Naive thymus-derived CD8-positive, alpha-beta T cell (primary cell): ENCODE data around the gene MRPL33. TPM values are rescaled to one million over a fixed set of nuclear protein-coding genes. Genes with fewer than 3 reads are reported as not detected.
A peak's percentile ranks its signal among the peaks of the same experiment; 100 is the strongest.

ENCODE experiments used
- ATAC-seq, 2 donors: fragments of 150-1000 bp; cut with Tn5 transposase in 1 of 2; sonication (Bioruptor Pico), chemical (Tn5 transposase) in 1 of 2; 1 replicate in 1 of 2; 2 replicates in 1 of 2; pipeline ENCODE4 v1.10.0; 2021; ENCODE audit warnings: mild to moderate bottlenecking in 2 of 2, moderate library complexity in 2 of 2
- POLR2A ChIA-PET: fragments of 350-600 bp; sonication (Branson Sonifier 250); formaldehyde crosslinking; loops from one replicate; lab custom pipeline; 2021; ENCODE audit warnings: antibody characterized with exemption; lab: Charles Lee
- DNase-seq, 10 donors: peaks; one replicate each; pipeline versions ENCODE4 v3.0.0 to v3.0.0-alpha.2; 2020 to 2022
- H3K27ac Mint-ChIP-seq, 10 donors: one replicate each; pipeline ENCODE4 v1.8.0; 2020 to 2022; ENCODE audit warnings: mild to moderate bottlenecking in 10 of 10, mixed read lengths in 10 of 10, moderate library complexity in 4 of 10, inconsistent platforms in 1 of 10
- H3K27me3 Mint-ChIP-seq, 5 donors: one replicate each; pipeline ENCODE4 v1.8.0; 2021 to 2022; ENCODE audit warnings: mixed read lengths in 5 of 5
- H3K36me3 Mint-ChIP-seq, 3 donors: one replicate each; pipeline ENCODE4 v1.8.0; 2020 to 2022; ENCODE audit warnings: mixed read lengths in 3 of 3, mild to moderate bottlenecking in 2 of 3, inconsistent platforms in 1 of 3
- H3K4me1 Mint-ChIP-seq, 4 donors: one replicate each; pipeline ENCODE4 v1.8.0; 2021 to 2022; ENCODE audit warnings: mixed read lengths in 4 of 4
- H3K4me3 Mint-ChIP-seq, 10 donors: one replicate each; pipeline ENCODE4 v1.8.0; 2020 to 2022; ENCODE audit warnings: mild to moderate bottlenecking in 10 of 10, mixed read lengths in 10 of 10, moderate library complexity in 6 of 10, inconsistent platforms in 1 of 10
- H3K9me3 Mint-ChIP-seq, 9 donors: one replicate each; pipeline ENCODE4 v1.8.0; 2020 to 2022; ENCODE audit warnings: mixed read lengths in 9 of 9, mild to moderate bottlenecking in 3 of 9, inconsistent platforms in 1 of 9, moderate library complexity in 1 of 9
- polyA plus RNA-seq, 3 donors: library from polyadenylated mRNA; unstranded; fragments of 300-500 nt; fragmentation: Illumina TruSeq; gene quantifications; one replicate each; pipeline ENCODE4 v1.2.3, GENCODE V29; 2021
- total RNA-seq, 8 experiments: library from RNA in 2 of 8; stranded (reverse) in 2 of 8; gene quantifications; one replicate each; pipeline ENCODE4 v1.2.3 and lab custom pipeline; 2021 to 2026

Gene MRPL33
- total RNA-seq (10 to 100 TPM; 34.4 to 41.2 TPM), polyA plus RNA-seq (100 to 1,000 TPM; 196 to 245 (median 229) TPM), total RNA-seq (lab: John Stamatoyannopoulos, UW) (24.0 to 33.7 (median 27.8) reads per million in 6 experiments)

DNA sequence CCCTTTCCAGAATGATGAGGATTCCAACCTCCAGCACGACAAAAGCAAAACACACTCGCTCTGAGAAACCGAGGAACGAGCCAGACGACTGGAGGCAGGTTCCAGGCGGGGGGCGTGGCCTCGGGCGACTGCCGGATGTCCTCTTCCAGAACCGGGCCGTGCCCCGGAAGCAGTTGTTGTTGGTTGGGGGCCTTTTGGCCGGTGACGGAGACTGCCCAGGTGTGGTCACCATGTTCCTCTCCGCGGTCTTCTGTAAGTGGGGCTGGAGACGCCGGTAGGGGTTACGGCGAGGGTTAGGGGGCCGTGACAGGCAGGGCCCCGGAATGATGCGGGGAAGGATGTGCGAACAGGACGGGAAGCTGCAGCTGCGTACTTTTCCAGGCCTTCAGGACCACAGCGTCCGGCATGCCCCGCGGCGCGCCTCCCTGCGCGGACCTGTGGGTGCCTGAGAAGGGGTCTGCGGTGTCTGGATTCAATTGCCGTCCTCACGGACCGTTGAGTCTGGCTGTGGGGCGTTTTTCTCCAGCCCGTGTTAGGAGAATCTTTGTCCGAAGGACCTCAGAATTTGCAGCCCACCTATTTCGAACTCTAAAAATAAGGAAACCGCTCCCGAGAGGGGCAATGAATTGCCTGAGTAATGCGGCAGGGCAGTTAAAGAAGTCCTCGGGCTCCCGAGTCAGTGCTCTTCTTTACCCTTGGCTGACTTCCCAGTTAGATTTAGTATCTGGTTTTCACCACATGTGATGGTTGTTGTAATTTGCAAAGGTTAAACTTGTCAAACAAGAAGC, at the start of gene MRPL33:
MRPL33 (plus strand) TSS at position 172 of the 788 bp plus-strand sequence; CDS start at position 231, 59 bp downstream.
- peak; percentile 91 to 93 for ATAC-seq
- H3K4me1 Mint-ChIP-seq = peaks cover 26 to 54% (median 43%) of the 10 kb centered on the region in 4 donors
- H3K9me3 Mint-ChIP-seq = no peaks in the 10 kb centered on the region
- peak within 1 kb of the TSS; percentile 99 to 100 (median 100) for H3K27ac Mint-ChIP-seq
- peaks cover 0 to 3% (median 0%) of the 10 kb centered on the region in 5 donors for H3K27me3 Mint-ChIP-seq
- H3K36me3 Mint-ChIP-seq = peaks cover 0 to 30% (median 6%) of the 10 kb centered on the region in 3 donors
- H3K4me3 Mint-ChIP-seq = peak within 1 kb of the TSS; percentile 98 to 100 (median 99)
- DNase-seq = peak; percentile 83 to 95 (median 90)
- POLR2A ChIA-PET = interaction anchor here (0.6 to 1.7 kb wide), 3 partner anchors 108 to 652 kb away, joined by 3 to 6 read pairs (median 4); partner anchors contain the start of genes BABAM2, RBKS, SLC4A1AP and SUPT7L

GRCh38 chr2:27721884-27722485, 49.5 kb upstream of the MRPL33 start:
- no peak overlapping the region for H3K27ac Mint-ChIP-seq
- DNase-seq = no peak
- H3K9me3 Mint-ChIP-seq = no peaks in the 10 kb centered on the region
- H3K4me1 Mint-ChIP-seq = peaks cover 4 to 11% (median 7%) of the 10 kb centered on the region in 4 donors
- H3K27me3 Mint-ChIP-seq = peaks cover 12 to 22% (median 14%) of the 10 kb centered on the region in 5 donors
- POLR2A ChIA-PET = interaction anchor here (0.5 kb wide), 1 partner anchor 754 kb away, joined by 3 read pairs; no protein-coding TSS in a partner anchor
- no peak for ATAC-seq
- H3K4me3 Mint-ChIP-seq = no peak overlapping the region
- H3K36me3 Mint-ChIP-seq = no peaks in the 10 kb centered on the region

DNA sequence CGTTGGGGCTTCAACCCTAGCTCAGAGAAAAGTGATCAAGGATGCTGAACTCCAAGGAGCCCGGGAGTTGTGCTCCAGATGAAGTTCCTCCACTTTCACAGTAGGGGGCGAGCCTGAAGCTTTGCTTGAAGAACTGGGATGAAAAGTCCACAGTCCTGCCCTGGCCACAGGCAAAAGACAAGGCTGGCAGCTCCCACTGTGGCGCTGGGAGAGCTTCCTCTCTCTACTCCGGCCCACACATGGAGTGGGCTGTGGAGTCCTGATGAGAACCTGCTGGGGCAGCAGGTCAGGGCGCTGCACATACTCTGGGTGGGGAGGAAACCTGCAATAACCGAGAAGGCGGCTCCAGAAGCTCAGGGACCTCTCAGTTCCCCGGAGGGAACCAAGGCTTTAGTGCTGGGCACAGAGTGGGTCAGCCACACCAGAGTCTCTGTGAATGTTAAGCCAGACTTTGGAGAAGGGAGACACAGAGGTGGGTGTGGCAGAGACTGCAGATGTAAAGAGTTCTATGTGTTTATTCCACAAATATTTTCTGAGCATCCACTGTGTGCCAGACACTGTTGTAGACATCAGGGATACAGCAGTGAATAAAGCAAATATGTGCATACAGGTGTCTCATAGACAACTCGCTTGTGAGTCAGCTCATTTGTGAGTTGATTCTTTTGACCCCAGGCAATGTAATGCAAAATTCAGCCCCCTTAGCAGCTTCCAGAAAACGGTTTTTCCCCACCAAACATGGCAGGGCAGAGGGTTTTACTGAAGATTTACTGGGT, 48.0 kb upstream of the MRPL33 start:
- Mint-ChIP-seq H3K4me3 (no peak overlapping the region), H3K27me3 (peaks cover 8 to 20% (median 12%) of the 10 kb centered on the region in 5 donors), H3K9me3 (no peaks in the 10 kb centered on the region), H3K27ac (no peak overlapping the region), H3K4me1 (peaks cover 2 to 10% (median 6%) of the 10 kb centered on the region in 4 donors), H3K36me3 (no peaks in the 10 kb centered on the region)
- ATAC-seq (peak; percentile 33 to 44), DNase-seq (peak in 2 of 10 donors; percentile 26 to 29)
- POLR2A ChIA-PET = no interaction called here

GRCh38 chr2:27724191-27724590, 47.3 kb upstream of the MRPL33 start:
- H3K27ac Mint-ChIP-seq = no peak overlapping the region
- DNase-seq (no peak), ATAC-seq (no peak)
- no peaks in the 10 kb centered on the region for H3K36me3 Mint-ChIP-seq
- H3K4me1 Mint-ChIP-seq = peaks cover 8 to 11% (median 9%) of the 10 kb centered on the region in 4 donors
- POLR2A ChIA-PET = no interaction called here
- H3K9me3 Mint-ChIP-seq = no peaks in the 10 kb centered on the region
- peaks cover 8 to 20% (median 12%) of the 10 kb centered on the region in 5 donors for H3K27me3 Mint-ChIP-seq
- no peak overlapping the region for H3K4me3 Mint-ChIP-seq

DNA sequence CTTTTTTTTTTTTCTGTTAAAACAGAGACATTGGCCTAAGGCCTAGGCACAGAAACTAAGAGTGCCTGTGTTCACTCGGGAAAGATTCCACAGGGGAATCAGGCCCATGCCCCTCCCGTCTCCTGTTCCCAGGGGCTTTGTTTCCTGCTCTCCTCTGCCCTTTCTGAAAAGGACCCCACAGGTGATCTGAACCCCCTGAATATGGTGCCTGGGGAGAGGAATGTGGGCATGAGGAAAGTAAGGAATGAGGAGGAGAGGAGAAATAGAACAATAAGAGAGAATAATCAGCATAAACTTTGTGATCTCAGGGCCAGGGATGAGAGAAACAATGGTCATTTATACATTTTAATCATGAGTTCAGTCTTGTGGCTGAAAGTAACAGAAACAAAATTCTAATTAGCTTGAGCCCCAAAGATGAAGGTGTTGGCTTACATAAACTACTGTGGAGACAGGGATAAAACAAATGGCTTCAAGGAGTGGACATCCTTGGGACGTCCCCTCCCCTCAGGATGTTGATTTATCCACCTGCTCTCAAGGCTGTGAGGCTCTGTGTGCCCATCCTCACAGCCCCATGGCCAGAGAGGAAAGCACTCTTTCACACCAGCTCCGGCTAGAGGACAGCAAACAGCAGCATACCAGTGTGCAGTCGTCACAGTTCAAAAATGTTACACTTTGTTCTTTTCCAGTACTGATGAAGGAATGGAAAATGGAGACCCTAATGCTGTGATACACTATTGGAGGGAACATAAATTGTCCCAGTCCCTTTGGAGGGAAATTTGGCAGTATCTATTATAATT, 46.4 kb upstream of the MRPL33 start:
- no peaks in the 10 kb centered on the region for H3K36me3 Mint-ChIP-seq

DNA sequence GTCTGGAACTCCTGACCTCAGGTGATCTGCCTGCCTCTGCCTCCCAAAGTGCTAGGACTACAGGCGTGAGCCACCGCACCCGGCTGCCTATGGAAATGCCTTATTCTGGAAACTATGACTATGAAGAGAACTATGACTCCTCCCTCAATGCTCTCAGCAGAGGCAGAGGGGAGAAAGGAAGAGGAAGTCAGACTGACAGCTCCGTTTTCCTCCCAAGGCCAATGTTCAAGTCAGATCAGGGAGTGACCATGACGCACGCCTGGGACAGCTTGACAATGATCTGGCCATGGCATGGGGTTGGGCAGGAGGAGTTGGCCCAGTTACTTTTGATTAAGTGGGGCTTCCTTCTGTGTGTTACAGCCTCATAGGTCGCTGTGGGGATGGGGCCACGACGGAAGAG, 44.3 kb upstream of the MRPL33 start:
- POLR2A ChIA-PET = no interaction called here
- H3K9me3 Mint-ChIP-seq = no peaks in the 10 kb centered on the region
- no peak overlapping the region for H3K4me3 Mint-ChIP-seq
- H3K27ac Mint-ChIP-seq = peak overlapping the region in 1 of 10 donors; percentile 78
- DNase-seq (no peak), ATAC-seq (no peak)
- no peaks in the 10 kb centered on the region for H3K36me3 Mint-ChIP-seq
- H3K4me1 Mint-ChIP-seq = peaks cover 5 to 10% (median 7%) of the 10 kb centered on the region in 4 donors
- no peaks in the 10 kb centered on the region for H3K27me3 Mint-ChIP-seq

More for the DNA sequence above, 46.4 kb upstream of the MRPL33 start:
- POLR2A ChIA-PET = no interaction called here
- no peaks in the 10 kb centered on the region for H3K9me3 Mint-ChIP-seq
- no peak for ATAC-seq
- H3K4me3 Mint-ChIP-seq = no peak overlapping the region
- H3K4me1 Mint-ChIP-seq = peaks cover 7 to 10% (median 8%) of the 10 kb centered on the region in 4 donors
- peaks cover 4 to 13% (median 8%) of the 10 kb centered on the region in 5 donors for H3K27me3 Mint-ChIP-seq
- no peak for DNase-seq
- no peak overlapping the region for H3K27ac Mint-ChIP-seq

DNA sequence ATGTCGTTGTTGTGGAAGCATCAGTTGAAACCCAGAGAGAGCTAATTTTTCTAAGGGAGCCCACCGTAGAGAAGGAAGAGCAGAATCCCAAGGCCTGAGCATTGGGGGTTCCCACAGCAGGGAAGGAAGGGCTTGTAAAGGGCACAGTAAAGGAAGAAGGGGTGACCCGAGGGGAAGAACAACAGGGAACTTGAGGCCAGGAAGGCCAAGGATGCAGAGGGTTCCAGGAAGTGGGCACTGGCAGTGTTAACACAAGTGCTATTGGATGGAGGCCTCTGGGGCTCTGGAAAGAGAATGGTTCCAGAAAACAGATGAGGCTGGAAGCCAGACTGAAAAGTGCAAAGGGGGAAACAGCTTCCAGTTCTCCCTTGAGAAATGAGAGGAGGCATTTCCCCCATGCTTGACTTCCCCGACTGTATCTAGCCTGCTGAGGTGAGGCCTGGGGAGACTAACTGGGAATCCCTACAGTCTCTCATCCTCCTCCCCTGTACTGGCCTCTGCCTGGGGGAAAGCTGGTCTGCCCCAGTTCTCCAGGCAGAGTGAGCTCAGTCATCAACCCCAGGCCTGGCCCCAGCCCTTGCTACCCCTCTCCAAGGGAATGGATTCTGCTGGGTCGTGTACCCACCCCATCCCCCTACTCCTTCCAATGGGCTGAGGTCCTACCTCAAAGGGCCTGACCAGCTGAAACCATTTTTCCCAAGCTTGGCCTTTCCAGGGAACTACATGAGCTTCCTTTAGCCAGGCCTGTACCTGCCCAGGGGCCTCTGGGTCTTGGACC, 43.2 kb upstream of the MRPL33 start:
- ATAC-seq = no peak
- Mint-ChIP-seq H3K4me1 (peaks cover 5 to 10% (median 7%) of the 10 kb centered on the region in 4 donors), H3K36me3 (no peaks in the 10 kb centered on the region), H3K4me3 (no peak overlapping the region), H3K27ac (peak overlapping the region in 4 of 10 donors; percentile 46 to 72 (median 53)), H3K9me3 (no peaks in the 10 kb centered on the region), H3K27me3 (no peaks in the 10 kb centered on the region)
- POLR2A ChIA-PET = no interaction called here
- no peak for DNase-seq

- Mint-ChIP-seq H3K27me3 (no peaks in the 10 kb centered on the region), H3K36me3 (no peaks in the 10 kb centered on the region), H3K27ac (peak overlapping the region in 1 of 10 donors; percentile 54), H3K4me1 (peaks cover 3 to 10% (median 7%) of the 10 kb centered on the region in 4 donors), H3K9me3 (no peaks in the 10 kb centered on the region), H3K4me3 (no peak overlapping the region)
- DNase-seq = no peak
- no peak for ATAC-seq
- POLR2A ChIA-PET = no interaction called here
These were observed 42.3 kb upstream of the MRPL33 start for GRCh38 chr2:27729198-27729597.

GRCh38 chr2:27729614-27730013, 41.9 kb upstream of the MRPL33 start:
- Mint-ChIP-seq H3K36me3 (no peaks in the 10 kb centered on the region), H3K9me3 (no peaks in the 10 kb centered on the region), H3K4me1 (peaks cover 3 to 12% (median 7%) of the 10 kb centered on the region in 4 donors), H3K4me3 (no peak overlapping the region), H3K27me3 (no peaks in the 10 kb centered on the region), H3K27ac (peak overlapping the region in 1 of 10 donors; percentile 19)
- POLR2A ChIA-PET = no interaction called here
- ATAC-seq (no peak), DNase-seq (no peak)

- no peak overlapping the region for H3K4me3 Mint-ChIP-seq
- POLR2A ChIA-PET = no interaction called here
- no peak for ATAC-seq
- no peak for DNase-seq
- no peaks in the 10 kb centered on the region for H3K9me3 Mint-ChIP-seq
- no peaks in the 10 kb centered on the region for H3K27me3 Mint-ChIP-seq
- H3K4me1 Mint-ChIP-seq = peaks cover 7 to 17% (median 12%) of the 10 kb centered on the region in 4 donors
- H3K36me3 Mint-ChIP-seq = no peaks in the 10 kb centered on the region
- no peak overlapping the region for H3K27ac Mint-ChIP-seq
These were observed 41.3 kb upstream of the MRPL33 start for GRCh38 chr2:27730261-27730662.

GRCh38 chr2:27730980-27731691, 40.4 kb upstream of the MRPL33 start:
- Mint-ChIP-seq H3K27me3 (no peaks in the 10 kb centered on the region), H3K27ac (peak overlapping the region in 2 of 10 donors; percentile 24 to 56), H3K9me3 (no peaks in the 10 kb centered on the region), H3K4me3 (no peak overlapping the region), H3K36me3 (no peaks in the 10 kb centered on the region), H3K4me1 (peaks cover 7 to 21% (median 17%) of the 10 kb centered on the region in 4 donors)
- DNase-seq (no peak), ATAC-seq (no peak)
- POLR2A ChIA-PET = no interaction called here
